SIG-M5 (cell line): ENCODE measurements around the gene ELL.

Experiments used
- DNase-seq: peaks from one replicate; lab custom pipeline; 2025; lab: John Stamatoyannopoulos, UW

Gene ELL

GRCh38 chr19:18433735-18434398 lies 88.0 kb downstream of the ELL start:
- no peak for DNase-seq

- DNase-seq, result no peak
These were observed 88.7 kb downstream of the ELL start for GRCh38 chr19:18433015-18433691.

DNA sequence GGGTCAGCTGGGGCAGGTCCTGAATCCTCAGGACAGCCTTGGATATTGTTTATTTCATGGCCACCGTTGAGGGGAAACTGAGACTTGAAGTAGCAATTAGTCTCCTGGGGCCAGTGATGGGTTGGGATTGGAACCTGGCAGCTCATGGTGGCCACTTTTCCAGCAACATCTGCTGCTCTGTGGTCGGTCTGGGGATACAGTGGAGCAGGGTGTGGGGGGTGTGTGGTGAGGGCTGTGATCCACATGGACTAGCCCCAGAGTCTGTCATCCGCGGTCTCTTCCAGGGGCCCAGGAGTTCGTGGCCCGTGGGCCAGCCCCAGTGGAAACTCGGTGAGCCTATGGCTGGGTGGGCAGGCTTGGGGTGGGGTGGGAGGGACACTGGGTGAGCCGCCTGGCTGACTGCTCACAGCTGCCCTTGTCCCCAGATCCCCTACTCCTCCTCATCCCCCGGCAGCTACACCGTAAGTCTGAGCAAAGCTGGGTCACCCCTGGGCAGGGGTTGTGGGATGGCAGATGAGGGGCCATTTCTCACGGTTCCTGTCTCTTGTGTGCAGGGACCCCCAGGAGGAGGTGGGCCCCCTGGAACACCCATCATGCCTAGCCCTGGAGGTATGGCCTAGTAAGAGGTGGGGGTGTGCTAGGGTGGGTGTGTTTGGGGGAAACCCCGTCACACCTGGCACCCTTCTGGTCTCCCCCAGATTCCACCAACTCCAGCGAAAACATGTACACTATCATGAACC lies 89.4 kb downstream of the ELL start:
- DNase-seq, result no peak

DNA sequence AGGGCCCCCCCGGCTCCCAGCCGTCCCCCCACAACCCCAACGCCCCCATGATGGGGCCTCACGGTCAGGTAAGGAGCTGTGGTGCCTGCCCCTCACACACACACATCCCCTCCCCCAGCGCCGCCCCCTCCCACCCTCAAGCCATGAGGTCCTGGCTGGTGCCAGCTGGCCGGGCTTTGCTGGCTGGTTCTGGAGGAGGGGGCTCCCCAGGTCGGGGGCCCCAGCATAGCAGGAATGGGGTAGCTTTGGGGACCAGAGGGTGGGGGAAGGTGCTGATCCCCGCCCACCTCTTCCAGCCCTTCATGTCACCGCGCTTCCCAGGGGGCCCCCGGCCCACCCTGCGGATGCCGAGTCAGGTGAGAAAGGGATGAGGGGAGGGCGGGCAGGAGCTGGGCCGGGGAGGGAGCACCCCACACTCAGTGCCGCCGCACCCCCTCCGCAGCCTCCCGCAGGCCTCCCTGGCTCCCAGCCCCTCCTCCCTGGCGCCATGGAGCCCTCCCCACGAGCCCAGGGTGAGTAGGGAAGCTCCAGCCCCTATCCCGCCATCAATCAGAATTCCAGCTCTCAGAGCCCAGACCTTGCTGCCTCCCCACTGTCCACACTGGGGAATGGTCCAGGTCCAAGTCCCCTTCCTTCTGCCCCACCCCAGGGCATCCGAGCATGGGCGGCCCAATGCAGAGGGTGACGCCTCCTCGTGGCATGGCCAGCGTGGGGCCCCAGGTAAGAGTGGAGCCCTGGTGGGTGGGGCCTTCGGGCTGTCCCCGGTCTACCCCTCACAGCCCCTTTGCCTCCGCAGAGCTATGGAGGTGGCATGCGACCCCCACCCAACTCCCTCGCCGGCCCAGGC lies 90.3 kb downstream of the ELL start:
- DNase-seq, result no peak

DNA sequence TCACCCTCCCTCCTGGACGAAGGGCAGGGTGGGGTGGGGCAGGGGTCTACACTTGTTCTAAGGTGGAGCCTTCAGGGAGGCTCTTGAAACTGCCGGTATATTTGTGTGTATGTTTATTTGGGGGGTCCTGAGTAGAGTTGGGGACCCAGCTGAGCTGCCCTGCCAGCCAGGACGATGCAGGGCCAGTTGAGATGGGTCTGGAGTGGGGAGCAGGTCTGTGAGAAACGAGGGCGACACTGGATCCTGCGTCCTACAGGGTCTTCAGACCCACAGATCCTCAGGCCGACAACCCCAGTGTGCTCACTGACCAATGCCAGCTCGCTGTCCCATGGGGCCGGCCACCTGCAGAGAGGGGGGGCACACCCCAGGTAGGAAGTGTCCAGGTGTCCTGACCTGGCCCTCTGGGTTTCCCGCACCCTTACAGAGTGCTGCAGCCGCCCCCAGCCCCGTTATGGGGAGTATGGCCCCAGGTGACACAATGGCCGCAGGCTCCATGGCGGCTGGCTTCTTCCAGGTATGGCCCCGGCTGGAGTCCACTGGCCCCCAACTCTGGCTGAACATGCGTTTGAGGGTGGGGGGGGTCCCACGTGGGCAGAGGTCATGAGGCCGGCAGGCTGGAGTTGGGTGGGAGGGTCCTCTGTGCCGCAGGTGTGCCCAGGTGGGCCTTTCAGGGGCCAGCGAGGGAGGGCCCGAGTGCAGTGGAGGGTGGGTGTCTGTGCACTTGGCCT lies 91.3 kb downstream of the ELL start:
- no peak for DNase-seq

GRCh38 chr19:18429717-18430416 lies 92.0 kb downstream of the ELL start:
- no peak for DNase-seq

DNA sequence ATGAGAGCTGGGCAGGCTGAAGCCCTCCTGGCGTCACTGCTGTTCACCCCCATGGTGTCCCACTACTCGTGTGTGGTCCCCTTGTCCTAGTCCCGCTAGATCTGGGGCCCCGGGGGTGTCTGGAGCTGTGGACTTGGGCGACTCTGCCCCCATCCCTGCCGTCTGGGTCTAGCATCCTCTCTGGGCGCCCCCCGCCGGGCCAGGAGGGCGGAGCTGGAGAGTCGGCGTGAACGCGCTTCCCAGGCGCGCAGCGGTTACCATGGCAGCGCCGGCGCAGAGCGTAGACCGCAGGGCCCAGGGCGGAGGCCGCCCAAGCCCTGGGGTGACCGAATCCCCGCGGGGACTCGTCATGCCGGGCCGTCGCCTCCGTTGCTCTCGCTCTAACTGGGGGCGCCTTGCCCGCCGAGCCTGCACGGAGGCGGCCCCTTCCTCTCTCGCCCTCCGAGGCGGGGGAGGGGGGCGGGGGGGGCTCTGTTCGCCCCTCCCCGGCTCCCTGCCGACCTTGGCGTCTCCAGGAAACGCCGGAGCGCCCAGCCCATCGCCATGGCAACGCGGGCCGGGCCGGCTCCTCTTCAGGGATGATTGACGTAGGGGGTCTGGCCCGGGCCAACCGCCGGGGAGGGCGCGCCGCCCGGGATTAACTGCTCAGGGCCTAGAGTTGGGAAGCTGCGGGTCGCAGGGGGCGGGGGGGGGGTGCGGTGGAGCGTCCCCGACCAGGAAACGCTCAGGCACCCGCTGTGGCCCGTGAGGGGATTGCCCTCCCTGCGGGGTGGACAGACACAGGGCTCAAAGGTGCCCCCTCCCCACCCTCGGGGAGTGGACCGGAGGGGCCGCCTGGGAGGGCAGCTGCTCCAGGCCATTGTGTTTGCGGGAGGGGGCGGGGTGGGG lies 92.8 kb downstream of the ELL start:
- no peak for DNase-seq

GRCh38 chr19:18428173-18428786 lies 93.6 kb downstream of the ELL start:
- DNase-seq, result no peak

DNA sequence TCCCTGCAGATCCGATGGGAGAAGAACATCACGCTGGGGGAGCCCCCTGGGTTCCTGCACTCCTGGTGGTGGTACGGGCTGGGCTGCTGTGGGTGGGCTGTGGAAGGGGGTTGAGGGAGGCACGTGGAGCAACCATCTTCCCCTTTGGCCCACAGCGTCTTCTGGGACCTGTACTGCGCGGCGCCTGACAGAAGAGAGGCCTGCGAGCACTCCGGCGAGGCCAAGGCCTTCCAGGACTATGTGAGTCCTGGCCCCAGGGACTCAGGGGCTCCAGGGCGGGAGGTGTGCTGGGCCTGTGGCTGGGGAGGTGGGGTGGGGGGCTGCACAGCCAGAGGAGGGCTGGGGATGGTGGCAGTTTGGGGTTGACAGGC lies 94.1 kb downstream of the ELL start:
- no peak for DNase-seq

DNA sequence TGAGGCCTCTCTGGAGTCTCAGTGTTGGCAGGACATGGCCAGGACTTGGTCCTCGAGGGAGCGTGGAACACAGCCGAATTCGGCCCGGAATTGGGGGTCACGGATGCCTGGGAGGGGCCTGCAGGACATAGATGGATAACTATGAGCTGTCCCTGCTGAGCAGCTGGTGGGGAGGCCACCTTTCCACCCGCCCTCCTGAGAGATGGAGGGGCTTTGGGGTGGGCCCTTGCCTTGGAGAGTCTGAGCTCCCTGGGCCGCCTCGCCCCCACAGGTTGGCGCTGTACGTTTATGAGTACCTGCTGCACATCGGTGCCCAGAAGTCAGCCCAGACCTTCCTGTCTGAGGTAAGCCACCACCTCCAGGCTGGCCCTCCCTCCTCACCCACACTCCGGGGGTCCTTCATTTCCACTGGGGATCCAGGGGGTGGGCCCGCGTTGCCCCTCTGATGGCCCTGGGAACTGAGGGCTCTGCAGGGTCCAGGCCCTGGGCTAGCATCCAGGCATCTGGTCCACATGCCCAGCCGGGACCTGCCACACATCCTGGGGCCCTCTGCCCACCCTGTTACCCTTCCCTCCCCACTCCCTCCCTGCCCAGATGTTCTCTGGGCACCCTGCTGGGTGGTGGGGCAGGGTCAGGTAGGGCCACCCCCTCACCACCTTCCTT lies 94.7 kb downstream of the ELL start:
- DNase-seq, result no peak

DNA sequence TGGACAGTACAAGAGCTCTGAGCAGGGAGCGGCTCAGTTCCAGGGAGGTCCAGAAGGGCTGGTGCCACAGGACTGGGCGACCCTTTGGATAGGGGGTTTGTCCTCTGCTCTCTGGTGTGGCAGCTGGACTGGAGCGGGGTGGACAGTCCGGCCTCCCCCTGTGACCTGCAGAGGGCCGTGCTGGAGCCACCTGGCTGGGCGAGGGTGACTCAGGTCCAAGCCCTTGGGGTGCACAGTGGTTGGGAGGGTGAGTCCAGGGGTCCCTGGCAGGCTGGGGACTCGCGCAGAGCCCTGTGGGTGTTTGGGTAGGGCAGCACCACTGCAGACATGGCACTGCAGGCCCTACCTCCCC lies 95.5 kb downstream of the ELL start:
- DNase-seq, result no peak

GRCh38 chr19:18425515-18426415 lies 96.1 kb downstream of the ELL start:
- DNase-seq, result no peak

DNA sequence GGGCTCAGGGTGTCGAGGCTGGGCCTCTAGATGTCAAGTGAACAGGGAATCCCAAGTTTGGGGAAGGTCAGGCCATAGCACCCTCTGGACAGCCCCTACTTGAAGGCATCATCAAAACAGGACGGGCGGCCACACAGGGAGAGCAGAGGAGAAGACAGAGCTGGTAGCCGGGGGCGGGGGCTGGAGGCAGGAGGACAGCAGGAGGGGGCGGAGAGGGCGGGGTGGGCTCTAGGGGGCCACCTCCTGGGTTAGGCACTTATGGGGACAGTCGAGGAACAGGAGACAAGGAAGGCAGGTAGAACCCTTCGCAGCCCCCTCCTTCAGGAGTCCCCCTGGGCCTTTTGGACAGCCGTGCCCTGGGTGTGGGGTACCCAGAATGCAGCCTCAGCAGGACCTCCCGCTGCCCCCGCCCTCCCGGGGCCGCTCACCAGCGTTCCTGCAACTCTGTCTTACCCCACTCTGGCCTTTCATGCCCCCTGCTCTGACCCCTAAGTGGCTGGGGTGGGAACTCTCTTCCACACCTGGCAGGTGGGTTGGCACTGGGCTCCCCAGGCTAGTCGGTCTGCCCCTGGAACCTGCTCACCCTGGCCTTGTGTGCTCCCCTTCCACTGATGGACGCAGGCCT lies 96.9 kb downstream of the ELL start:
- no peak for DNase-seq

DNA sequence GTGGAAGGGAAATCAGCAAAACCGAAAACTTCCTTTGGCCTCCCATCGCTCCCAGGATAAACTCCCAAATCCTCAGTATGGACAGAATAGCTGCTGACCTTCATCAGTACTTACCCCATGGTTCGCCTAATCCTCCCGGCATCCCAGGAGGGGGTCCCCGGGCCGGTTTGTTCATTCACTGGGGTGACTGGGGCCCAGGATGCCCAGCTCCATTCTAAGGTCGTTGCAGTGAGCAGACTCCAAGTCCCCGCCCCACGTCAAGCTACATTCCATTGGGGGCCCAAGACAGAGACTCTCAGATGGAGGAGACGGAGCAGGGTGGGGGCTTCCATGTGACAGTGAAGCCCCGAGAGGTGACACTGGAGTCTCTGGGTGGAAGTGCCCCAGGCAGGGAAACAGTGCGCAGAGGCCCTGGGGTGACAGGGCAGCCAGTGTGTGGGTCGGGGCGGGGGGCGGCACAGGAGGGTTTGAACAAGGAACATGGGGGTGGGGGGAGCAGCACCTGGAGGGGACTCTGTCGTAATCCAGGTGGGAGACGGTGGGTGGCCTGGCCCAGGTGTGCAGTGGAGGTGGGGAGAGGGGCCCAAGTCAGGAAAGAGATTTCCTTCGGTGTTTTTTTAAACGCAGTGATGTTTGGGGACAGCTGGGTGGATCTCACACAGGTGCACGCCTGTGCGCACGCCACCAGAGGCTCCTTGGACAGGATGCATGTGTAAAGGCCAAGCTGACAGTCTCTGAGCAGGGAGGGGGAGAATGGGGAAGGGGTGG lies 97.6 kb downstream of the ELL start:
- DNase-seq, result no peak

GRCh38 chr19:18423258-18424020 lies 98.4 kb downstream of the ELL start:
- no peak for DNase-seq
